ENCODE measurements around the gene SIDT2.

The SIDT2 gene

DNA sequence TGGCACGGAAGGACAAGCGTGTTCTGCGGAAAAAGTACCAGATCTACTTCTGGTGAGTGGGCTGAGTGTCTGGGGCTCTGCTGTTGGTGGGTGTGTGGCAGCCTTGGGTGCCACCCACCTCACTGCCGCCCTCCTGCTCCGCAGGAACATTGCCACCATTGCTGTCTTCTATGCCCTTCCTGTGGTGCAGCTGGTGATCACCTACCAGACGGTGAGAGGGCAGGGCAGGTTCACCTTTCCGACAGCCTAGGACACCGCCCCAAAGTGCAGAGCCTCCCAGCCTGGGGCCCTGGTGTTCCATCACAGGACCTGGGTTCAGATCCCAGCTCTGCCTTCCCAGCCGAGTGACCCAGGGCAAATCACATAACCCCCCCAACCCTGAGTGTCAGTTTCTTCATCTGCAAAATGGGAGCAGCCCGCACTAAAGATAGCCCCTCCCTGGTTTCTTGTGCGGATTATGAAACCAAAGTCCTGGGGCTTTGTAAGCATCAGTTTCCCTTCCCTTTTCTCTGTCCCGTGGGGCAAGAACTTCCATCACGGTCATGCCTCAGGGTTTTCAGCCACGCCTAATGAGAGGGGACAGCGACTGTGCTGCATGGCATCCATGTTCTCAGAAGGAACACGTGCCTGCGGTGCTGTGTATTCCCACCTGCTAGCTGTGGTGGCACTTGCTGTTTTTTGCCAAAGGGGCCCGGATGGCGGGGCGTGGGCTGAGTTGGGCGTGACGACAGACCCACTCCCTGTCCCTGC, 10.8 kb downstream of the SIDT2 start:
- DNase-seq (ENCODE audit: low read depth) = no peak

- DNase-seq (ENCODE audit: low read depth) = no peak
These were observed 11.5 kb downstream of the SIDT2 start for GRCh38 chr11:117189941-117190544.

DNA sequence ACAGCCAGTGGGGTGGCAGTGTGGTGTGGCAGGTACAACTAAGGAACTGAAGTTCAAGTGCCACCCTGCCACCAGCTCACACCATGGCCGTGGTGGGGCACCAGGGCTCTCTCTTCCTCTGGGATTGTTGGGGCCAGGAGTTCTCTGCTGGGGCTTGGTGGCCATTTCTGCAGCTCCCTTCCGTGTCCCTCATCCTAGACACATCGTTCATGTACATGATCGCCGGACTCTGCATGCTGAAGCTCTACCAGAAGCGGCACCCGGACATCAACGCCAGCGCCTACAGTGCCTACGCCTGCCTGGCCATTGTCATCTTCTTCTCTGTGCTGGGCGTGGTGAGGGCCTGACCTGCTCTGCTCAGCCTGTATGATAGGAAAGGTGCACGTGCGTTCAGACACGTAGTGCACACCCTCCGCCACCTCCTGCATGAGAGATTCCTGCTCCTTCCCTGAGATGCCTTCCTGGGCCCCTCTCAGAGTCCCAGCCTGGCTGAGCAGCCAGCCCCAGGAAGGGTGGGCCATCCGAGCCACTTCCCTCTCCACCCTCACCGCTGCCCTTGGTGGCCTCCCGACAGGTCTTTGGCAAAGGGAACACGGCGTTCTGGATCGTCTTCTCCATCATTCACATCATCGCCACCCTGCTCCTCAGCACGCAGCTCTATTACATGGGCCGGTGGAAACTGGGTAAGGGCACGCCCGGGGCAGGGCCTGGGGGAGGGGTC, 13.3 kb downstream of the SIDT2 start:
- no peak for DNase-seq (ENCODE audit: low read depth)

DNA sequence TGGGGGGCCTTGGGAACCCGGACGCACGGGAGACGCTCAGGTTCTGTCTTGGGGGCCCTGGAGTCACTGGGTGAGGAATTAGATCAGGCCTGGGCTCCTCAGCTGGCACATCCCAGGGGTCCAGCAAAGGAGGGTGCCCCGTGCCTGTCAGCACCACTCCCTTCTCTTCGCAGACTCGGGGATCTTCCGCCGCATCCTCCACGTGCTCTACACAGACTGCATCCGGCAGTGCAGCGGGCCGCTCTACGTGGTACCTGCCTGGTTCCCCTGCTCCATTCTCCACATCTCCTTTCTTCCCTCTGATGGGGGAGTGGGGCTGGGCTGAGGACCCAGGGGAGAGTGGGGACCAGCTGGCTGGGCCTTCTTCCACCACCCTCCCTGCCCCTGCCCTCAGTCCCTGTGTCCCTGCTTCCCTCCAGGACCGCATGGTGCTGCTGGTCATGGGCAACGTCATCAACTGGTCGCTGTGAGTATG, 13.9 kb downstream of the SIDT2 start:
- DNase-seq (ENCODE audit: low read depth) = no peak

DNA sequence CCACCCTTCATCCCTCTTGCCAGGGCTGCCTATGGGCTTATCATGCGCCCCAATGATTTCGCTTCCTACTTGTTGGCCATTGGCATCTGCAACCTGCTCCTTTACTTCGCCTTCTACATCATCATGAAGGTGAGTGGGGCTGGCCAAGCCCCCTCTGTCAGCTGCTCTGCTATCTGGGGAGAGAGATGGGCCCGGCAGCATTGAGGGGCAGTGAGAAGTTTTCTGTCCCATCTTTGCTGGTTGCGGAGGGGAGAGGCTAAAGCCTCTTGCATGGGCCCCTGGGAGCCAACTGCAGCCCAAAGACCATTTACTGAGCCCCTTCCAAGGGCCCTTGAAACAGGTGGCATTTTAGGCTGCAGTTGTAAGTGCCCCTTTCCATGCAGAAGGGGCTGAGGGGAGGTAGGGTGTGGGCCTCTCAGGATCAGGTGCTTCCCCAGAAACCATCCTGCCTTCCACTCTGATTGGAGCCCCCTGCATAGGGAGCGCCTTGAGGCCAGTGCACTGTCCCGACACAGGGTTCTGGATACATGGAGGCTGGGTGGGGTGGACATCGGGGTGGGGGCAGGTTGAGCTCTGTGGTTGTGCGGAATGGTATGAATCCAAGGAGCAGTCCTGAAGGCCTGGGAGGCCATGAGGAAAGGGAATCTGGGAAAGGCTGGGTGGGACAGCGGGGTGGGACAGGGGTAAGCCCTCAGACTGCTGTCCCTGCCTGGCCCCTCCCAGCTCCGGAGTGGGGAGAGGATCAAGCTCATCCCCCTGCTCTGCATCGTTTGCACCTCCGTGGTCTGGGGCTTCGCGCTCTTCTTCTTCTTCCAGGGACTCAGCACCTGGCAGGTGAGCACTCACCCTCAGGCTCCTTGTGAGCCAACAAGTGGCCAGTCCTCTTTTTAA, 14.8 kb downstream of the SIDT2 start:
- no peak for DNase-seq (ENCODE audit: low read depth)

DNA sequence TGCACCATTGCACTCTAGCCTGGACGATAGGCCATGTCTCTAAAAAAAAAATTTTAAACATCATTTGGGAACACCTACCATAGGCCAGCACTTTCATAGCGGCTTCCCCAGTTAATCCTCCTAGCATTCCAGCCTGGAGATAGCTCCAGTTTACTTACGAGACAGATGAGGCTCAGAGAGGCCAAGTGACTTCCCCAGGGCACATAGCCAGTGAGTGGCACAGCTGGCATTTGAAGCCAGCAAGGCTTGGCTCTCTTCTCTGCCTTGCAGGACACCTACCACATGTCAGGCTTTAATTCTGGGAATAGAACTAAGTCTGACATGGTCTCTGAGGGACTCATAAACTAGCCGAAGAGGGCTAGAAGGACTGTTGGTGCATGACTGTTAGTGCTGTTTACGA, 15.7 kb downstream of the SIDT2 start:
- DNase-seq (ENCODE audit: low read depth) = no peak

GRCh38 chr11:117195258-117195657, 16.7 kb downstream of the SIDT2 start:
- DNase-seq (ENCODE audit: low read depth) = no peak

DNA sequence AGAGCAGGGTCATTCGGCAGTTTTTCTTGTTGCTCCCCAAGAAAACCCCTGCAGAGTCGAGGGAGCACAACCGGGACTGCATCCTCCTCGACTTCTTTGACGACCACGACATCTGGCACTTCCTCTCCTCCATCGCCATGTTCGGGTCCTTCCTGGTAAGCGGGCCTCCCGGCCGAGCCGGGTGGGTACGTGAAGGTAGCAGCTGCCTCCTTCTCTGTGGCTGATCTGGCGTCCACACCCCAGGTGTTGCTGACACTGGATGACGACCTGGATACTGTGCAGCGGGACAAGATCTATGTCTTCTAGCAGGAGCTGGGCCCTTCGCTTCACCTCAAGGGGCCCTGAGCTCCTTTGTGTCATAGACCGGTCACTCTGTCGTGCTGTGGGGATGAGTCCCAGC, 17.2 kb downstream of the SIDT2 start:
- DNase-seq (ENCODE audit: low read depth) = no peak

GRCh38 chr11:117197006-117197405, 18.5 kb downstream of the SIDT2 start:
- no peak for DNase-seq (ENCODE audit: low read depth)

DNA sequence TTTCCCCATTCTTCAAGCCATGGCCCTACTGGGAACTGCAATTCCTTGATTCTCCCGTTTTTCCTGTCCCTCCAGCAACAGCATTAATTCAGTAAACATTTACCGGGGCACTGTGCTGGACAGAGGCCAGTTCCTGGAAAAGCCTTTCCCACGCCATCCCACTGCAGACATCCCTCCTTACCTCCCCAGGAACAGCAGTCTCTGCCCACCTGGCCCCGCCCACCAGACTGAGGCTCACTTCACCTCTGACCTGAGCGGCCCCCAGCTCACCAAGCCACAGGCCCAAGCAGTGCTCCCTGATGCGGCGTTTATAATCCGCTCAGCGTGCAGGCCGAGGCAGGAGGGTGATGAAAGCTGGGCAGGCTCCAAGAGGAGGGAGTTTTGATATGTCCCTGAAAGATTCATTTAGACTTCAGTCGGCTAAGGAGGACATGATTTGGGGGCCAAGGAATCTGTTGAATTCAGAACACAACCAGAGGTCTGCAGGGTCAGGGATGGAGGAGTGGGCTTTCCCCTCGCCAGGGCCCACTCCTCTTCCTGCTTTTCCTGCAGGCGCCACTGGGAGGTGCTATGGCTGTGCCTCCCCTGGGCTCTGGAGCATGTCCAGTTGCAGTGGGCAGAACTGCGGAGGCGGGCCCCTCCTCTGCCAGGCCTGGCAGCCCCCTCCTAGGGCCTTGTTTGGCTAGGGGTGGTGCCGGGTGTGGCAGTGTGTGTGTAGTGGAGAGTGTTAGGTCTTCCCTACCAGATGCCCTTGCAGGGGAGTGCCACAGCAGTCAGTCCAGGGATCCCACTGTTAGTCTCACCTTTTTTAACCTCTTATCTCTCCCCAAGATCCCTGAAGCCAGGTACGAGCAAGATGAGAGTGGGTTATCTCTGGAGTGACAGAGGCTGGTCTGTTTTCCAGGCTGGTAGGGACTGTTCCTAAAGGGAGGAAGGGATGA, 19.2 kb downstream of the SIDT2 start:
- peak; percentile 27 for DNase-seq (ENCODE audit: low read depth)

- DNase-seq (ENCODE audit: low read depth) = no peak
These were observed 20.1 kb downstream of the SIDT2 start for GRCh38 chr11:117198613-117199012.

GRCh38 chr11:117199053-117199915, 20.7 kb downstream of the SIDT2 start, which contains the start of gene TAGLN:
Gene TAGLN (plus strand): TSS chr11:117199370. CDS start chr11:117203014, 3,644 bp downstream.
- peak; percentile 79 for DNase-seq (ENCODE audit: low read depth)

GRCh38 chr11:117199916-117200812, 21.6 kb downstream of the SIDT2 start:
- DNase-seq (ENCODE audit: low read depth) = no peak

- no peak for DNase-seq (ENCODE audit: low read depth)
These were observed 22.5 kb downstream of the SIDT2 start for GRCh38 chr11:117200813-117201657.

DNA sequence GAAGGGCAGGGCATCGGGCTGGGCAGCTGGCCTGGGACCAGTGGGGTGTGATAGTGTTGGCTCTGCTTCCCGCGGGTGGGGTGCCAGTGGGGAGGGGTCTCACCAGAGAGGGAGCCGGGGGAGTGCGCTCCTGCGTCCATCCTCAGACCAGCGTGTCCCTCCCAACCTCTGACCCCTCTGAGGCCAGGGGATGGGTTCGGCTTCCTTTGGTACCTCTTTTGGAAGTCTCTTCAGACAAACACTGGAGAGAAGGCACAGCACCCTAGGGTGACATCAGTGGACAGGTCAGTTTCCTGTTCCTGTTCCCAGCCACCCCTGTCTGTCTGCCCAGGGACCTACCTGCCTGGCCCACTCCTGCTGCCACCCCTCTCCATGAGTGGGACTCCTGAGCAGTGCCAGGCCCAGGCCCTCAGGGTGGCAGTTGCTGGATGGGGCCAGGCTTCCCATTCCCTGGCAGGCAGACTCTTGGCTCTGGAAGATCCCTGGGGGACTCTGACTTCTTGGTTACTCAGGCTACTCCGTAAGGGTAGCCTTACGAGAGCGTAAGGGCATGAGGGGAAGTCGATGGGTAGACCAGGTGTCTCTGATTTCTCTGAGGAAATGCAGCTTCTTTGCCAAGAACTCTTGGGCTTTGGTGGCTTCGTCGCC, 23.2 kb downstream of the SIDT2 start:
- no peak for DNase-seq (ENCODE audit: low read depth)

DNA sequence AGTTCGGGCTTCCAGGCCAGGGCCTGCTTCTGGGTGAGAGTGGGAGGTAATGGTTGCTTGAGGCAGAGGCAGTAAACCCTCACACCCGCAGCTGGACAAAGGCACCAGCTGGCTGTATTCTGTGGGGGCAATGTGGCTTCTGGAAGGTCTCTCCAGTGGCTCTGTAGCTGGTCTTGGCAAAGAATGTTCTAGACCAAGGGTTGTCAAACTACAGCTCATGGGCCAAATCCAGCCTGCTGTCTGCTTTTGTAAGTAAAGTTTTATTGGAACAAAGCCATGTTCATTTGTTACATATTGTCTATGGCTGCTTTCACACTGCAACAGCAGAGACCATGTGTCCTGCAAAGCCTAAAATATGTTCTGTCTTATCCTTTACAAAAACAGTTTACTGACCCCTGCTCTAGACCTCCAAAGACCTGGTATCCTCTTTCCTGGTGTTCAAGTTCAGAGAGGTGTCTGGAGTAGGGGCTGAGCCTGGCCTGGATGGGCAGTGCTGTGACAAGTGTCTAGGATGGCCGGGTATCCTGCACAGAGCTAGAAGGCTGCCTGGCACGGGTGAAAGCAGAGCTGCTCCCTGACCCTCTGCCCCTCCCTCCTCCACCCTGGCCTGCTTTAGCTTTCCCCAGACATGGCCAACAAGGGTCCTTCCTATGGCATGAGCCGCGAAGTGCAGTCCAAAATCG, 24.0 kb downstream of the SIDT2 start:
- no peak for DNase-seq (ENCODE audit: low read depth)

DNA sequence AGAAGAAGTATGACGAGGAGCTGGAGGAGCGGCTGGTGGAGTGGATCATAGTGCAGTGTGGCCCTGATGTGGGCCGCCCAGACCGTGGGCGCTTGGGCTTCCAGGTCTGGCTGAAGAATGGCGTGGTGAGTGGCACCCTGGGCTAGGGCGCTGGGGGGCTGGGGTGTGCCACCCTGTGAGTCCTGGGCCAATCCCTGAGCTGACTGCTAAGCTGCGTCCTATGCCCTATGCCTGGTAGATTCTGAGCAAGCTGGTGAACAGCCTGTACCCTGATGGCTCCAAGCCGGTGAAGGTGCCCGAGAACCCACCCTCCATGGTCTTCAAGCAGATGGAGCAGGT, 24.5 kb downstream of the SIDT2 start:
- DNase-seq (ENCODE audit: low read depth) = no peak

All from amniotic epithelial cell (primary cell).